Mesendoderm (in vitro differentiated cells): ENCODE results near the gene TMEM60. TPM values are rescaled to one million over a fixed set of nuclear protein-coding genes. Genes with fewer than 3 reads are reported as not detected.

ENCODE experiments used
- DNase-seq: peaks from one replicate; pipeline ENCODE4 v3.0.0; 2013
- H2AK5ac ChIP-seq: 2 replicates; pipeline ENCODE4 v1.6.1; 2013; ENCODE audit warnings: low read length, inconsistent platforms
- H2BK120ac ChIP-seq: 2 replicates; pipeline ENCODE4 v1.6.1; 2013; ENCODE audit warnings: low read depth, mild to moderate bottlenecking, low read length, moderate library complexity, mixed read lengths
- H2BK15ac ChIP-seq: replicated peaks from 2 replicates; pipeline ENCODE4 v1.6.1; 2013; ENCODE audit warnings: low read depth, mild to moderate bottlenecking, moderate library complexity
- H2BK5ac ChIP-seq: 2 replicates; pipeline ENCODE4 v1.6.1; 2013; ENCODE audit warnings: low read length, inconsistent platforms
- H3K18ac ChIP-seq: 2 replicates; pipeline ENCODE4 v1.6.1; 2013; ENCODE audit warnings: mild to moderate bottlenecking, low read length, mixed read lengths
- H3K23ac ChIP-seq: one replicate; pipeline ENCODE4 v1.6.1; 2013; ENCODE audit warnings: low read length
- H3K27ac ChIP-seq: 2 replicates; pipeline ENCODE4 v1.5.1; 2013; ENCODE audit warnings: low read depth, mild to moderate bottlenecking, inconsistent platforms, low read length, moderate library complexity
- H3K27me3 ChIP-seq: 2 replicates; pipeline ENCODE4 v1.6.1; 2013; ENCODE audit warnings: low read length, control low read depth, mild to moderate bottlenecking, inconsistent platforms; ENCODE audit not compliant: insufficient read depth, poor library complexity
- H3K36me3 ChIP-seq: 2 replicates; pipeline ENCODE4 v1.6.1; 2013; ENCODE audit warnings: low read length, inconsistent platforms; ENCODE audit not compliant: control insufficient read depth, insufficient read depth
- H3K4ac ChIP-seq: one replicate; pipeline ENCODE4 v1.6.1; 2013; ENCODE audit warnings: low read depth, mild to moderate bottlenecking, low read length, moderate library complexity
- H3K4me1 ChIP-seq: 2 replicates; pipeline ENCODE4 v1.6.1; 2013; ENCODE audit warnings: low read depth, low read length, inconsistent platforms; ENCODE audit not compliant: control insufficient read depth
- H3K4me2 ChIP-seq: 2 replicates; pipeline ENCODE4 v1.6.1; 2013; ENCODE audit warnings: low read length
- H3K4me3 ChIP-seq: 2 replicates; pipeline ENCODE4 v1.5.1; 2013; ENCODE audit warnings: mild to moderate bottlenecking, low read length
- H3K56ac ChIP-seq: one replicate; pipeline ENCODE4 v1.6.1; 2013; ENCODE audit warnings: low read length
- H3K79me1 ChIP-seq: 2 replicates; pipeline ENCODE4 v1.6.1; 2013; ENCODE audit warnings: low read length, inconsistent platforms
- H3K79me2 ChIP-seq: 2 replicates; pipeline ENCODE4 v1.6.1; 2013; ENCODE audit warnings: mild to moderate bottlenecking, low read length; ENCODE audit not compliant: control insufficient read depth, insufficient read depth
- H3K9ac ChIP-seq: 2 replicates; pipeline ENCODE4 v1.6.1; 2013; ENCODE audit warnings: low read length, inconsistent platforms
- H4K5ac ChIP-seq: one replicate; pipeline ENCODE4 v1.6.1; 2013; ENCODE audit warnings: low read length
- H4K8ac ChIP-seq: one replicate; pipeline ENCODE4 v1.6.1; 2013; ENCODE audit warnings: low read depth, mild to moderate bottlenecking, control low read depth, low read length, moderate library complexity
- WGBS: extraction: QIAGEN DNeasy Blood & Tissue Kit; methylation state at CpG from one replicate; pipeline ENCODE4 v1.1.7; 2013; ENCODE audit warnings: low lambda C conversion rate, missing lambda C conversion rate; ENCODE audit not compliant: insufficient coverage; ENCODE audit errors: extremely low coverage; 5-methylcytosine and 5-hydroxymethylcytosine counted together
- polyA plus RNA-seq, 2 experiments: library from polyadenylated mRNA; stranded (reverse); fragments of 200-250 nt; gene quantifications; one replicate each; pipeline ENCODE4 v1.2.3, GENCODE V29; 2013

Gene TMEM60
- polyA plus RNA-seq (2013, experiment 1 of 2), result 13.0 TPM
- 11.6 TPM for polyA plus RNA-seq (2013, experiment 2 of 2)

- H3K27me3 ChIP-seq, result no peaks in the 10 kb centered on the region
- H3K27ac ChIP-seq, result peak within 1 kb of the TSS; percentile 83
- peaks cover 9% of the 10 kb centered on the region for H3K4me1 ChIP-seq
- peaks cover 11% of the 10 kb centered on the region for H3K79me2 ChIP-seq
- H3K56ac ChIP-seq, result peak within 1 kb of the TSS; percentile 98
- peak within 1 kb of the TSS; percentile 91 for H3K23ac ChIP-seq
- H3K4me2 ChIP-seq, result peak within 1 kb of the TSS; percentile 93
- peak within 1 kb of the TSS; percentile 96 for H3K9ac ChIP-seq
- H3K4me3 ChIP-seq, result peak within 1 kb of the TSS; percentile 96
- H4K8ac ChIP-seq, result no peak within 1 kb of the TSS
- H2BK15ac ChIP-seq, result no peak within 1 kb of the TSS
- peaks cover 9% of the 10 kb centered on the region for H3K79me1 ChIP-seq
- H3K18ac ChIP-seq, result peak within 1 kb of the TSS; percentile 80
- no peak within 1 kb of the TSS for H2AK5ac ChIP-seq
- H3K4ac ChIP-seq, result no peak within 1 kb of the TSS
- H2BK5ac ChIP-seq, result peak within 1 kb of the TSS; percentile 42
- no peak within 1 kb of the TSS for H4K5ac ChIP-seq
- WGBS, result no CpG with 5 or more reads among the region's 61 CpGs
- no peaks in the 10 kb centered on the region for H3K36me3 ChIP-seq
- DNase-seq, result peak; percentile 100
- H2BK120ac ChIP-seq, result no peak within 1 kb of the TSS
Measured at GRCh38 chr7:77798394-77799077, at the start of gene TMEM60, which contains the start of gene PHTF2. TMEM60 (minus strand) TSS chr7:77798434; CDS start chr7:77794373, 4,061 bp downstream. PHTF2 (plus strand) TSS chr7:77798773.

GRCh38 chr7:77846317-77847092 is 48.3 kb upstream of the TMEM60 start:
- Histone ChIP-seq H3K27ac (no peak overlapping the region), H3K79me2 (no peaks in the 10 kb centered on the region), H2BK15ac (no peak overlapping the region), H2BK5ac (no peak overlapping the region), H3K36me3 (no peaks in the 10 kb centered on the region), H2AK5ac (no peak overlapping the region), H3K4ac (no peak overlapping the region), H3K56ac (no peak overlapping the region), H3K23ac (no peak overlapping the region), H3K27me3 (no peaks in the 10 kb centered on the region), H3K4me1 (no peaks in the 10 kb centered on the region), H2BK120ac (no peak overlapping the region), H3K4me3 (no peak overlapping the region), H3K79me1 (no peaks in the 10 kb centered on the region), H3K4me2 (no peak overlapping the region), H3K9ac (no peak overlapping the region), H4K5ac (no peak overlapping the region), H3K18ac (no peak overlapping the region), H4K8ac (no peak overlapping the region)
- DNase-seq, result peak; percentile 15
- no CpG with 5 or more reads among the region's 8 CpGs for WGBS

- no peak for DNase-seq
- no peak overlapping the region for H3K27ac ChIP-seq
- no CpG with 5 or more reads among the region's 2 CpGs for WGBS
- no peaks in the 10 kb centered on the region for H3K4me1 ChIP-seq
- H3K79me2 ChIP-seq, result no peaks in the 10 kb centered on the region
- no peak overlapping the region for H2AK5ac ChIP-seq
- H4K5ac ChIP-seq, result no peak overlapping the region
- no peak overlapping the region for H3K4me3 ChIP-seq
- H2BK120ac ChIP-seq, result no peak overlapping the region
- H3K27me3 ChIP-seq, result no peaks in the 10 kb centered on the region
- no peak overlapping the region for H2BK5ac ChIP-seq
- H3K4ac ChIP-seq, result no peak overlapping the region
- H4K8ac ChIP-seq, result no peak overlapping the region
- H3K4me2 ChIP-seq, result no peak overlapping the region
- no peak overlapping the region for H3K56ac ChIP-seq
- H2BK15ac ChIP-seq, result no peak overlapping the region
- no peaks in the 10 kb centered on the region for H3K79me1 ChIP-seq
- H3K36me3 ChIP-seq, result no peaks in the 10 kb centered on the region
- no peak overlapping the region for H3K23ac ChIP-seq
- no peak overlapping the region for H3K9ac ChIP-seq
- no peak overlapping the region for H3K18ac ChIP-seq
Measured at GRCh38 chr7:77843194-77843593, 45.0 kb upstream of the TMEM60 start.

- H3K4me1 ChIP-seq, result no peaks in the 10 kb centered on the region
- H3K4ac ChIP-seq, result no peak overlapping the region
- no peak overlapping the region for H2BK5ac ChIP-seq
- no peak overlapping the region for H3K18ac ChIP-seq
- no peak overlapping the region for H4K5ac ChIP-seq
- no peak overlapping the region for H2BK120ac ChIP-seq
- no CpG with 5 or more reads among the region's 2 CpGs for WGBS
- no peak for DNase-seq
- H3K56ac ChIP-seq, result no peak overlapping the region
- H3K27ac ChIP-seq, result no peak overlapping the region
- H3K36me3 ChIP-seq, result no peaks in the 10 kb centered on the region
- H3K4me3 ChIP-seq, result no peak overlapping the region
- no peak overlapping the region for H4K8ac ChIP-seq
- H2BK15ac ChIP-seq, result no peak overlapping the region
- H3K79me2 ChIP-seq, result no peaks in the 10 kb centered on the region
- H3K9ac ChIP-seq, result no peak overlapping the region
- no peaks in the 10 kb centered on the region for H3K27me3 ChIP-seq
- no peak overlapping the region for H3K4me2 ChIP-seq
- no peak overlapping the region for H3K23ac ChIP-seq
- H3K79me1 ChIP-seq, result no peaks in the 10 kb centered on the region
- no peak overlapping the region for H2AK5ac ChIP-seq
Measured at GRCh38 chr7:77839919-77840318, 41.7 kb upstream of the TMEM60 start.

GRCh38 chr7:77838929-77839491 is 40.8 kb upstream of the TMEM60 start:
- Histone ChIP-seq H2BK5ac (no peak overlapping the region), H3K56ac (no peak overlapping the region), H3K36me3 (no peaks in the 10 kb centered on the region), H3K4me2 (no peak overlapping the region), H3K79me1 (no peaks in the 10 kb centered on the region), H4K8ac (no peak overlapping the region), H3K18ac (no peak overlapping the region), H3K4ac (no peak overlapping the region), H3K4me3 (no peak overlapping the region), H2BK15ac (no peak overlapping the region), H2AK5ac (no peak overlapping the region), H2BK120ac (no peak overlapping the region), H3K27ac (no peak overlapping the region), H3K23ac (no peak overlapping the region), H3K27me3 (no peaks in the 10 kb centered on the region), H3K79me2 (no peaks in the 10 kb centered on the region), H4K5ac (no peak overlapping the region), H3K4me1 (no peaks in the 10 kb centered on the region), H3K9ac (no peak overlapping the region)
- no CpG with 5 or more reads among the region's 3 CpGs for WGBS
- DNase-seq, result peak; percentile 35
